ENCODE measurements around the gene SLC9A9. TPM values are rescaled to one million over a fixed set of nuclear protein-coding genes. Genes with fewer than 3 reads are reported as not detected.

SLC9A9 gene
- total and polyA plus RNA-seq, 2 donors, result 20.5 to 21.2 TPM

DNA sequence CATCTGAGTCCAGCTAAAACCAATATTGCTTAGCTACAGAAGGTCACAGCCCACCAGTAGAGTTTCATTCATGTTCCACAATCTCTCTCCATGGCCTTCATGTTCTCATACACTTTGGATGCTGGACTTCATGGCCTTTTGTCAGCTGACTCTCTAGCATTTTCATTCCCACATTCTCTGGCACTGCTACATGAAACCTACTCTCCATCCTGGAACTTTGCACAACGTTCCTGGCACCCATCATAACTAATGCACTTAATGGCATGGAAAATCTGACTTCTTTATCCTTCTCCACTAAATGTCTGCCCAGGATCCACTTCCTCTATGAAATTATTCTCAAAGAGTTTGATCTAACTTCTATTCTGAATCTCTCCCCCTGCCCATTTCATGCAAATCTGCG is 56.9 kb downstream of the SLC9A9 start:
- no peaks in the 10 kb centered on the region for H3K27me3 ChIP-seq (ENCODE audit: control insufficient read depth in 2 of 2, insufficient read depth in 1 of 2, low read length in 1 of 2)
- H3K9me3 ChIP-seq (ENCODE audit: control insufficient read depth in 2 of 2, insufficient read depth in 1 of 2, low read length in 1 of 2), result no peaks in the 10 kb centered on the region

DNA sequence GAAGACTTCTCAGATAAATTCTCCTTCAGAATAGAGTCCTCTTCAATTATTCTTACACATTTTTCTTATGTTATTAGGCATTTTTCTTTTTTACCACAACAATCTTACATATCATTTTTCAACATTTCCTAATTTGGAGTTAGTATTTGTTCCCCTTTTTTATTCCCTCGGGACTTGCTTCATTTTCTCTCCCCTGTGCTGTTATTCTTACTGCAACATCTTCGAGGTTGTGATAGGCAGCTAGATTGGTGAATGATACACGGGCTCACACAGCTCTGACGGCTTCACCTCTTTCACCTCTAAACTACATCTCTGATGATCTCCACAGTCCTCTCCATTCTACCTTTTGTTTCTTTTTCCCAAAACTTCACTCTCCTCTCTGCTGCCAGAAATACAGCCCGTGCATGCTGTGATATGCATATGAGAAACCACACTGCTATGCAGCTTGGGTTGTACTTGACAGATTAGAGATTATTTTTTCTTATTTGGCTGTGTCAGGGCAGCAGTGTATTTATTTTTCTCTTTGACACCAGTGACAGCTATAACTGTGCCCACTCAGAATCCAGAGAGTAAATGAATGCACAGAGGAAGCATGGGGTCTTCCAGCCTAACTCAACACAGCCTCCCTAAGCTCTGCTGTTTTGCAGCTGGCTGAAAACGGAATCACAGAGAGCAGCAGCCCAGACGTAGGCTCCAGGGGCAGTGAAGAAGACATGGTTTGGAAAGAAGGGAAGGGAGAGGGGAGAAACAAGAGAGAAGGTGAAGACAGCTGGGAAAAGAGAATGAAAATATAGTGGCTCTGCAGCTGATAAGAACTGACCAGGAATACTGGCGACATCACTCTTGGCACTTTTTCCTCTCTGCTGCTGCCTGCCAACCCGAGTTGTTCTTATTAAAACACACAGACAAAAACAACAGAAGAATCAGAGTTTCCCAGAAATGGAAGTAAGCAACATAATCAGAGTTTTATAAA is 61.8 kb downstream of the SLC9A9 start:
- 88% methylated on average over 9 of the region's 9 CpGs for WGBS
- H3K27ac ChIP-seq (ENCODE audit: low read depth in 1 of 2, low read length in 1 of 2), result no peak overlapping the region
- H3K4me1 ChIP-seq (ENCODE audit: control insufficient read depth in 2 of 2, insufficient read depth in 2 of 2, low read length in 2 of 2), result no peaks in the 10 kb centered on the region
- no peak overlapping the region for H3K4me3 ChIP-seq (ENCODE audit: low read length in 2 of 2)
- no peaks in the 10 kb centered on the region for H3K27me3 ChIP-seq (ENCODE audit: control insufficient read depth in 2 of 2, insufficient read depth in 1 of 2, low read length in 1 of 2)
- H3K36me3 ChIP-seq (ENCODE audit: control insufficient read depth in 2 of 2, insufficient read depth in 2 of 2, low read length in 1 of 2), result no peaks in the 10 kb centered on the region
- no peaks in the 10 kb centered on the region for H3K9me3 ChIP-seq (ENCODE audit: control insufficient read depth in 2 of 2, insufficient read depth in 1 of 2, low read length in 1 of 2)
- no peak for DNase-seq (ENCODE audit: low read depth in 6 of 9, low spot score in 9 of 9)

More for the DNA sequence above, 56.9 kb downstream of the SLC9A9 start:
- DNase-seq (ENCODE audit: low read depth in 6 of 9, low spot score in 9 of 9), result no peak
- H3K27ac ChIP-seq (ENCODE audit: low read depth in 1 of 2, low read length in 1 of 2), result no peak overlapping the region
- WGBS, result 98% methylated on average over 2 of the region's 2 CpGs
- H3K4me3 ChIP-seq (ENCODE audit: low read length in 2 of 2), result no peak overlapping the region
- no peaks in the 10 kb centered on the region for H3K36me3 ChIP-seq (ENCODE audit: control insufficient read depth in 2 of 2, insufficient read depth in 2 of 2, low read length in 1 of 2)
- H3K4me1 ChIP-seq (ENCODE audit: control insufficient read depth in 2 of 2, insufficient read depth in 2 of 2, low read length in 2 of 2), result no peaks in the 10 kb centered on the region

DNA sequence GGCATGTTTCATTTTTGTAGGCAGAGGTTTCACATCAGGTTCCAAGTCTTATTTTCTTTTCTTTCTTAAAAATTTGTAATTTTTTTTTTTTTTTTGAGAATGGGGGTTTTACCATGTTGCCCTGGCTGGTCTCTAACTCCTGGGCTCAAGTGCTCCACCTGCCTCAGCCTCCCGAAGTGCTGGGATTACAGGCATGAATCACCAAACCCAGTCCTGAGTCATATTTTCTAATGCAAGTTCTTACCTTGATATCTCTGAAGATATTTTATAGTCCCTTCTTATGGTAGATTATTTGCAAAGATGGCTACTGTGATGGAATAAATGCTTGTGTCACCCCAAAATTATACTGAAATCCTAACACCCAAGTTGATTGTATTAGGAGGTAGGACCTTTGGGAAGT is 63.8 kb downstream of the SLC9A9 start:
- H3K27ac ChIP-seq (ENCODE audit: low read depth in 1 of 2, low read length in 1 of 2), result no peak overlapping the region
- whole genome bisulfite sequencing, result 94% methylated on average over 1 of the region's 1 CpG
- H3K4me3 ChIP-seq (ENCODE audit: low read length in 2 of 2), result no peak overlapping the region

DNA sequence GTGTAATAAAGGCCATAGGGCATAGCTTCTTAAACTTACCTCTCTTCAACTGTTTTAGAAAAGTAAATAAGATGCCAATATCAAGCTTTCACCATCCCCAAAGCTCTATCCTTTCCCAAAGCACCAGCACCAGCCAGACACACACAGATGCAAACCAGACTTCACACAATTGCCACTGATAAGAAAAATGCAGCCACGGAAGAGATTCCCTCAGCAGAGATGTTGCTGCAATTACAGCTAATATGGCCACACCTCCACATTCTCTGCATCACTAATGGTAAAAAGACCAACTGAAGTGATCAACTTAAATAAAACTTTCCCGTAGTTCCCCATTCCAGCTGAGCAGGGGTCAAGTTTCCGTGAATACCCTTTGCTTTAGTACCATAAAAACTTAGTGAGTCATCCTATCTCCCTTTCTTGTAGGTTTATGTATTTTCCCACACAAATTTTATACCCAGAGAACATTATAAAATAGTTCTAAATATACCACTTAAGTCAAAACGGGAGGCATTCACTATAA is 64.4 kb downstream of the SLC9A9 start:
- H3K9me3 ChIP-seq (ENCODE audit: control insufficient read depth in 2 of 2, insufficient read depth in 1 of 2, low read length in 1 of 2), result no peaks in the 10 kb centered on the region
- no peak overlapping the region for H3K27ac ChIP-seq (ENCODE audit: low read depth in 1 of 2, low read length in 1 of 2)
- no peak overlapping the region for H3K4me3 ChIP-seq (ENCODE audit: low read length in 2 of 2)
- WGBS, result 95% methylated on average over 4 of the region's 4 CpGs
- H3K27me3 ChIP-seq (ENCODE audit: control insufficient read depth in 2 of 2, insufficient read depth in 1 of 2, low read length in 1 of 2), result no peaks in the 10 kb centered on the region
- DNase-seq (ENCODE audit: low read depth in 6 of 9, low spot score in 9 of 9), result no peak
- H3K36me3 ChIP-seq (ENCODE audit: control insufficient read depth in 2 of 2, insufficient read depth in 2 of 2, low read length in 1 of 2), result no peaks in the 10 kb centered on the region
- no peaks in the 10 kb centered on the region for H3K4me1 ChIP-seq (ENCODE audit: control insufficient read depth in 2 of 2, insufficient read depth in 2 of 2, low read length in 2 of 2)

More for the DNA sequence above, 63.8 kb downstream of the SLC9A9 start:
- no peaks in the 10 kb centered on the region for H3K36me3 ChIP-seq (ENCODE audit: control insufficient read depth in 2 of 2, insufficient read depth in 2 of 2, low read length in 1 of 2)
- no peaks in the 10 kb centered on the region for H3K27me3 ChIP-seq (ENCODE audit: control insufficient read depth in 2 of 2, insufficient read depth in 1 of 2, low read length in 1 of 2)
- H3K4me1 ChIP-seq (ENCODE audit: control insufficient read depth in 2 of 2, insufficient read depth in 2 of 2, low read length in 2 of 2), result no peaks in the 10 kb centered on the region
- no peaks in the 10 kb centered on the region for H3K9me3 ChIP-seq (ENCODE audit: control insufficient read depth in 2 of 2, insufficient read depth in 1 of 2, low read length in 1 of 2)
- no peak for DNase-seq (ENCODE audit: low read depth in 6 of 9, low spot score in 9 of 9)

DNA sequence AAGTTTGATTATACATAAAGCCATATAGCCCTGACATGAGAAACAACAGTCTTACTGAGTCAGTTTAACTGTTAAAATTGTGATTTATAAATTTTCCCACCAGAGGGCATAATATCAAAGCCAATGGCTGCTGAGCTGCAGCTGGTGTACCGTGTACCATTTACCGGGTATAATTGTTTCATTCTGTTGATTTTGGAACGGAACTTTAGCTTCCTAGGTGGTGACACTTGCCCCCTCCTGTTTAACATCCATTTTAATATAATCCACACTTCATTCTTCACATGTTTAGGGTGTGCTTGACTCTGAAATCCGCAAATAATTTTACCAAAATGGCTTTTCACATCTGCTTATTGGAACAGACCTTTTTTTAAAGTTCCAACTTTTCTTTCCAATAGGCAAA is 72.8 kb downstream of the SLC9A9 start:
- H3K27me3 ChIP-seq (ENCODE audit: control insufficient read depth in 2 of 2, insufficient read depth in 1 of 2, low read length in 1 of 2), result no peaks in the 10 kb centered on the region
- no peaks in the 10 kb centered on the region for H3K36me3 ChIP-seq (ENCODE audit: control insufficient read depth in 2 of 2, insufficient read depth in 2 of 2, low read length in 1 of 2)
- 20% methylated on average over 4 of the region's 4 CpGs for WGBS
- H3K9me3 ChIP-seq (ENCODE audit: control insufficient read depth in 2 of 2, insufficient read depth in 1 of 2, low read length in 1 of 2), result no peaks in the 10 kb centered on the region
- no peak overlapping the region for H3K27ac ChIP-seq (ENCODE audit: low read depth in 1 of 2, low read length in 1 of 2)
- H3K4me1 ChIP-seq (ENCODE audit: control insufficient read depth in 2 of 2, insufficient read depth in 2 of 2, low read length in 2 of 2), result no peaks in the 10 kb centered on the region
- DNase-seq (ENCODE audit: low read depth in 6 of 9, low spot score in 9 of 9), result peak; percentile 16 to 75 (median 41)
- H3K4me3 ChIP-seq (ENCODE audit: low read length in 2 of 2), result no peak overlapping the region

DNA sequence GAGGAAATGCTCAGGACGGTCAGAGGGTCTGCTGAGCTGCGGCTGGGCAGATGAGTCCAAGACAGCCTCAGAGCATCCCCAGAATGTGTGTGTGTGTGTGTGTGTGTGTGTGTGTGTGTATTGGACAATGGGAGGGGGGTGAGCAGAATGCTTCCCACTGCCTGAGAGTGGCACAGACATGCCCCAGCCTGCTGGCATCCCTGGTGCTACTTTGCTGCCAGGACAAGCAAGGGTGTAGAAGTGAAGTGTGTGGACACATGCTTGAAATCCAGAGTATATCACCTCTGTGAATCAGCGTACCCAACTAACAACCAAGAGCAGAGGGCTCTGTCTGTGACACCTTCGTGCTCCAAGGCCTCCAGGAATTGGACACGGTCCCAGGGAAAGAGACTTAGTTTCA is 76.3 kb downstream of the SLC9A9 start:
- Histone ChIP-seq H3K36me3 (ENCODE audit: control insufficient read depth in 2 of 2, insufficient read depth in 2 of 2, low read length in 1 of 2) (no peaks in the 10 kb centered on the region), H3K27ac (ENCODE audit: low read depth in 1 of 2, low read length in 1 of 2) (no peak overlapping the region), H3K4me3 (ENCODE audit: low read length in 2 of 2) (no peak overlapping the region), H3K4me1 (ENCODE audit: control insufficient read depth in 2 of 2, insufficient read depth in 2 of 2, low read length in 2 of 2) (no peaks in the 10 kb centered on the region), H3K27me3 (ENCODE audit: control insufficient read depth in 2 of 2, insufficient read depth in 1 of 2, low read length in 1 of 2) (no peaks in the 10 kb centered on the region), H3K9me3 (ENCODE audit: control insufficient read depth in 2 of 2, insufficient read depth in 1 of 2, low read length in 1 of 2) (no peaks in the 10 kb centered on the region)
- 95% methylated on average over 5 of the region's 5 CpGs for WGBS
- DNase-seq (ENCODE audit: low read depth in 6 of 9, low spot score in 9 of 9), result no peak

DNA sequence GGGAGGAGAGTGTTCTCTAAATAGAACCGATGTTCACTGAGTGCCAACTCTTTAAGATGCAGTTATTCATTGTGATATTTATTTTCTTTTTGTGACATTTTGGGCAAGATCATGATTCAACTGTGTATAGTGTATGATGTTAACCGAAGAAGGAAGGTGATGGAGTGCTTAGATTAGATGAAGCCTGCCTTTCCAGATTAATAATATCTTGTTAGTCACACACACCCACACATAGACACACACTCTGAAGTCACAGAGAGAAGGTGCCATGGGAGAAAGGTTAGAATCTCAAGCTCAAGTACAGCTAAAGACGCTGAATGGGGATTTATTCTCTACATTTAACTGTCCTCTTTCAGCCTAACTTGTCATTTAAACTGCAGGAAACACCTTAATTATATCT is 77.0 kb downstream of the SLC9A9 start:
- no peak for DNase-seq (ENCODE audit: low read depth in 6 of 9, low spot score in 9 of 9)
- Histone ChIP-seq H3K4me1 (ENCODE audit: control insufficient read depth in 2 of 2, insufficient read depth in 2 of 2, low read length in 2 of 2) (no peaks in the 10 kb centered on the region), H3K27me3 (ENCODE audit: control insufficient read depth in 2 of 2, insufficient read depth in 1 of 2, low read length in 1 of 2) (no peaks in the 10 kb centered on the region), H3K27ac (ENCODE audit: low read depth in 1 of 2, low read length in 1 of 2) (no peak overlapping the region), H3K36me3 (ENCODE audit: control insufficient read depth in 2 of 2, insufficient read depth in 2 of 2, low read length in 1 of 2) (no peaks in the 10 kb centered on the region), H3K4me3 (ENCODE audit: low read length in 2 of 2) (no peak overlapping the region), H3K9me3 (ENCODE audit: control insufficient read depth in 2 of 2, insufficient read depth in 1 of 2, low read length in 1 of 2) (no peaks in the 10 kb centered on the region)
- 63% methylated on average over 3 of the region's 3 CpGs for WGBS

DNA sequence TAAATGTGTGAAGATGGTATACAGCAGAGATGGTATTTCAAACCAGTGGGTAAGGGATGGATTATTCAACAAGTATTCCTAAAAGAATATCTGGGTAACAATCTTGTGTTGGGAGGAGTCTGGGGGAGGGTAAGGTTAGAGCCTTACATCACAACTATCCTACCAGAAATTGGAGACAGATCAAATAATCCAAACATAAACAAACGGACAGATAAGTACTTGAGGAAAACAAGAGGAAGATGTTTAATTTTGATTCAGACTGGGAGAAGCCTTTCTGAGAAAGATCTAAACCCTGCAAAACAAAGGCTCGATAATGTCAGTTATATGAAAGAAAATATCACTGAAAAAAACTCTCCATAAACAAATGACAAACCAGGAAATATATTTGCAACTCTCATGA is 77.9 kb downstream of the SLC9A9 start:
- H3K27me3 ChIP-seq (ENCODE audit: control insufficient read depth in 2 of 2, insufficient read depth in 1 of 2, low read length in 1 of 2), result no peaks in the 10 kb centered on the region
- DNase-seq (ENCODE audit: low read depth in 6 of 9, low spot score in 9 of 9), result no peak
- H3K27ac ChIP-seq (ENCODE audit: low read depth in 1 of 2, low read length in 1 of 2), result no peak overlapping the region
- WGBS, result 91% methylated on average over 2 of the region's 2 CpGs
- no peak overlapping the region for H3K4me3 ChIP-seq (ENCODE audit: low read length in 2 of 2)
- no peaks in the 10 kb centered on the region for H3K36me3 ChIP-seq (ENCODE audit: control insufficient read depth in 2 of 2, insufficient read depth in 2 of 2, low read length in 1 of 2)
- H3K9me3 ChIP-seq (ENCODE audit: control insufficient read depth in 2 of 2, insufficient read depth in 1 of 2, low read length in 1 of 2), result no peaks in the 10 kb centered on the region
- H3K4me1 ChIP-seq (ENCODE audit: control insufficient read depth in 2 of 2, insufficient read depth in 2 of 2, low read length in 2 of 2), result no peaks in the 10 kb centered on the region

DNA sequence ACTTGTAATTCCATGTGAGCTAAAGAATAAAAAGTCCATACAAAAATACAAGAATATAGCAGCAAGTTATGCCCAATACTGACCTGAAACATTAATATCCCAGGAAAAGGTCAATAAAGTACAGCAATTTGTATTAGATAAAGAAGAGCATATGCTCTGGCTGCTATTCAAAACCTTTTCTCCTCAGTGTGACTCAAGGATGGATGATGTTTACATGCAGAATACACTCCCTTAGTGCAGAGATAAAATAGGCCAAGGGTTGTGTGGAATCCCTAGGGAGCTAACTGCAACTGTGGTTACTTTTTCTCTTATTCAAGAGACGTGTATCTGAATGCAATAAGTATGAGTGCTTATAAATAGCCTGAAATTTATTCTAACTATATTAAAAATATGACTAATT is 78.7 kb downstream of the SLC9A9 start:
- DNase-seq (ENCODE audit: low read depth in 6 of 9, low spot score in 9 of 9), result no peak
- 52% methylated on average over 1 of the region's 1 CpG for WGBS
- no peaks in the 10 kb centered on the region for H3K36me3 ChIP-seq (ENCODE audit: control insufficient read depth in 2 of 2, insufficient read depth in 2 of 2, low read length in 1 of 2)

More for the DNA sequence above, 78.7 kb downstream of the SLC9A9 start:
- H3K4me1 ChIP-seq (ENCODE audit: control insufficient read depth in 2 of 2, insufficient read depth in 2 of 2, low read length in 2 of 2), result no peaks in the 10 kb centered on the region
- H3K9me3 ChIP-seq (ENCODE audit: control insufficient read depth in 2 of 2, insufficient read depth in 1 of 2, low read length in 1 of 2), result no peaks in the 10 kb centered on the region
- no peak overlapping the region for H3K27ac ChIP-seq (ENCODE audit: low read depth in 1 of 2, low read length in 1 of 2)
- H3K4me3 ChIP-seq (ENCODE audit: low read length in 2 of 2), result no peak overlapping the region
- H3K27me3 ChIP-seq (ENCODE audit: control insufficient read depth in 2 of 2, insufficient read depth in 1 of 2, low read length in 1 of 2), result no peaks in the 10 kb centered on the region
